Stomach smooth muscle (tissue), 2 donors: ENCODE results near the gene P2RX3.
"Not testable (repeated sequence)": the region's sequence is repeated elsewhere in the genome, so short reads cannot be mapped to it uniquely, and the experiment has no call there.

Experiments
- H3K27ac ChIP-seq: one replicate; pipeline ENCODE4 v1.7.0; 2013; ENCODE audit warnings: mild to moderate bottlenecking, low read length, inconsistent platforms
- H3K27me3 ChIP-seq, 2 donors: one replicate each; pipeline ENCODE4 v1.7.0; 2013; ENCODE audit warnings: low read length in 2 of 2; ENCODE audit not compliant: insufficient read depth in 2 of 2, control insufficient read depth in 1 of 2
- H3K36me3 ChIP-seq, 2 donors: one replicate each; pipeline ENCODE4 v1.7.0; 2013; ENCODE audit warnings: low read length in 2 of 2; ENCODE audit not compliant: control insufficient read depth in 2 of 2, insufficient read depth in 2 of 2
- H3K4me1 ChIP-seq: one replicate; pipeline ENCODE4 v1.7.0; 2013; ENCODE audit warnings: low read length; ENCODE audit not compliant: control insufficient read depth, insufficient read depth
- H3K4me3 ChIP-seq, 2 donors: one replicate each; pipeline ENCODE4 v1.7.0; 2013; ENCODE audit warnings: low read length in 2 of 2
- H3K9ac ChIP-seq, 2 donors: one replicate each; pipeline ENCODE4 v1.7.0; 2013; ENCODE audit warnings: low read length in 2 of 2, mild to moderate bottlenecking in 1 of 2
- H3K9me3 ChIP-seq, 2 donors: one replicate each; pipeline ENCODE4 v1.7.0; 2013; ENCODE audit warnings: low read length in 2 of 2; ENCODE audit not compliant: control insufficient read depth in 2 of 2
- donor health status: healthy.
- donor health status: Pancreatic carcinoma.

The P2RX3 gene

GRCh38 chr11:57353852-57354251 is 15.7 kb downstream of the P2RX3 start:
- H3K27me3 ChIP-seq, result no peaks in the 10 kb centered on the region
- no peaks in the 10 kb centered on the region for H3K36me3 ChIP-seq
- no peak overlapping the region for H3K27ac ChIP-seq
- H3K9ac ChIP-seq, result no peak overlapping the region
- H3K4me1 ChIP-seq, result peaks cover 5% of the 10 kb centered on the region
- H3K9me3 ChIP-seq, result no peaks in the 10 kb centered on the region
- H3K4me3 ChIP-seq, result no peak overlapping the region

GRCh38 chr11:57354699-57355098 is 16.5 kb downstream of the P2RX3 start:
- H3K4me3 ChIP-seq, result no peak overlapping the region
- no peaks in the 10 kb centered on the region for H3K27me3 ChIP-seq
- H3K9me3 ChIP-seq, result no peaks in the 10 kb centered on the region
- no peaks in the 10 kb centered on the region for H3K36me3 ChIP-seq
- H3K9ac ChIP-seq, result no peak overlapping the region
- H3K4me1 ChIP-seq, result peaks cover 2% of the 10 kb centered on the region
- no peak overlapping the region for H3K27ac ChIP-seq

GRCh38 chr11:57356268-57356667 is 18.1 kb downstream of the P2RX3 start:
- Histone ChIP-seq H3K27me3 (no peaks in the 10 kb centered on the region), H3K9ac (no peak overlapping the region), H3K4me3 (no peak overlapping the region), H3K27ac (no peak overlapping the region), H3K36me3 (no peaks in the 10 kb centered on the region), H3K9me3 (no peaks in the 10 kb centered on the region), H3K4me1 (no peaks in the 10 kb centered on the region)

- H3K4me1 ChIP-seq, result no peaks in the 10 kb centered on the region
Observed at GRCh38 chr11:57357310-57357709, 19.2 kb downstream of the P2RX3 start.

GRCh38 chr11:57357856-57358255 is 19.7 kb downstream of the P2RX3 start:
- H3K9me3 ChIP-seq, result no peaks in the 10 kb centered on the region
- H3K36me3 ChIP-seq, result no peaks in the 10 kb centered on the region
- no peaks in the 10 kb centered on the region for H3K27me3 ChIP-seq
- H3K4me3 ChIP-seq, result no peak overlapping the region
- H3K4me1 ChIP-seq, result no peaks in the 10 kb centered on the region
- peak overlapping the region in 1 of 2 donors; percentile 6 for H3K9ac ChIP-seq
- H3K27ac ChIP-seq, result no peak overlapping the region

More at GRCh38 chr11:57357310-57357709, 19.2 kb downstream of the P2RX3 start:
- H3K9ac ChIP-seq, result no peak overlapping the region
- no peaks in the 10 kb centered on the region for H3K27me3 ChIP-seq
- no peaks in the 10 kb centered on the region for H3K36me3 ChIP-seq
- H3K9me3 ChIP-seq, result no peaks in the 10 kb centered on the region
- no peak overlapping the region for H3K27ac ChIP-seq
- H3K4me3 ChIP-seq, result no peak overlapping the region

- H3K4me1 ChIP-seq, result no peaks in the 10 kb centered on the region
- H3K27me3 ChIP-seq, result no peaks in the 10 kb centered on the region
- no peak overlapping the region for H3K27ac ChIP-seq
- no peaks in the 10 kb centered on the region for H3K9me3 ChIP-seq
- no peak overlapping the region for H3K9ac ChIP-seq
- H3K4me3 ChIP-seq, result no peak overlapping the region
- no peaks in the 10 kb centered on the region for H3K36me3 ChIP-seq
Observed at GRCh38 chr11:57358543-57358961, 20.4 kb downstream of the P2RX3 start.

GRCh38 chr11:57358991-57359390 is 20.8 kb downstream of the P2RX3 start:
- no peak overlapping the region for H3K27ac ChIP-seq
- no peaks in the 10 kb centered on the region for H3K36me3 ChIP-seq
- H3K4me3 ChIP-seq, result no peak overlapping the region
- no peaks in the 10 kb centered on the region for H3K4me1 ChIP-seq
- H3K9me3 ChIP-seq, result no peaks in the 10 kb centered on the region
- no peak overlapping the region for H3K9ac ChIP-seq
- H3K27me3 ChIP-seq, result no peaks in the 10 kb centered on the region

GRCh38 chr11:57359396-57359795 is 21.2 kb downstream of the P2RX3 start:
- H3K27me3 ChIP-seq, result no peaks in the 10 kb centered on the region
- no peak overlapping the region for H3K4me3 ChIP-seq
- H3K9me3 ChIP-seq, result no peaks in the 10 kb centered on the region
- no peak overlapping the region for H3K27ac ChIP-seq
- H3K9ac ChIP-seq, result no peak overlapping the region
- no peaks in the 10 kb centered on the region for H3K4me1 ChIP-seq
- no peaks in the 10 kb centered on the region for H3K36me3 ChIP-seq

- no peaks in the 10 kb centered on the region for H3K4me1 ChIP-seq
- peaks cover 0 to 1% of the 10 kb centered on the region in 2 donors for H3K27me3 ChIP-seq
- no peak overlapping the region for H3K4me3 ChIP-seq
- H3K36me3 ChIP-seq, result no peaks in the 10 kb centered on the region
- H3K9me3 ChIP-seq, result no peaks in the 10 kb centered on the region
- H3K27ac ChIP-seq, result no peak overlapping the region
- no peak overlapping the region for H3K9ac ChIP-seq
Observed at GRCh38 chr11:57359896-57360690, 21.9 kb downstream of the P2RX3 start.

GRCh38 chr11:57360991-57361390 is 22.8 kb downstream of the P2RX3 start:
- Histone ChIP-seq H3K9ac (no peak overlapping the region), H3K36me3 (no peaks in the 10 kb centered on the region), H3K27ac (no peak overlapping the region), H3K4me1 (no peaks in the 10 kb centered on the region), H3K27me3 (peaks cover 0 to 2% of the 10 kb centered on the region in 2 donors), H3K9me3 (no peaks in the 10 kb centered on the region), H3K4me3 (no peak overlapping the region)

GRCh38 chr11:57361420-57361819 is 23.3 kb downstream of the P2RX3 start:
- not testable (repeated sequence) for H3K27ac ChIP-seq, H3K36me3 ChIP-seq, H3K4me1 ChIP-seq, H3K4me3 ChIP-seq, H3K9me3 ChIP-seq, H3K9ac ChIP-seq, H3K27me3 ChIP-seq
